ENCODE results near the gene MRPL51. TPM values are rescaled to one million over a fixed set of nuclear protein-coding genes. Genes with fewer than 3 reads are reported as not detected.

The MRPL51 gene
- total and polyA plus RNA-seq, 2 experiments from 2014 or later, result 93.9 to 463 TPM

GRCh38 chr12:6535960-6536847 lies 43.1 kb upstream of the MRPL51 start:
- peak; percentile 39 for TF ChIP-seq POLR2AphosphoS5 (IDR thresholded peaks at IDR 0.05; ENCODE audit: low read depth)
- no peak for TF ChIP-seq CREB1 (CRISPR knock-in tag; IDR thresholded peaks at IDR 0.05; ENCODE audit: low read depth)
- peak overlapping the region; percentile 93 for H3K4me3 Mint-ChIP-seq
- H3K9me2 ChIP-seq (ENCODE audit: insufficient read depth), result no peaks in the 10 kb centered on the region
- H3K27ac ChIP-seq (ENCODE audit: low read depth), result peak overlapping the region; percentile 98
- peak overlapping the region; percentile 100 for H3K27ac Mint-ChIP-seq
- peaks cover 82% of the 10 kb centered on the region for H3F3A ChIP-seq (replicated peaks; ENCODE audit: low read depth)
- H3K4me2 ChIP-seq, result peak overlapping the region; percentile 96
- H4K20me1 ChIP-seq (replicated peaks; ENCODE audit: insufficient read depth), result peaks cover 26% of the 10 kb centered on the region
- H3K4me3 ChIP-seq, result peak overlapping the region; percentile 96
- no peaks in the 10 kb centered on the region for H3K27me3 ChIP-seq (ENCODE audit: insufficient read depth)
- H3K79me2 ChIP-seq (replicated peaks; ENCODE audit: insufficient read depth), result peaks cover 32% of the 10 kb centered on the region
- ATAC-seq (no peak), DNase-seq (ENCODE audit: low spot score) (no peak)
- H3K36me3 Mint-ChIP-seq (ENCODE audit: low read depth), result peaks cover 73% of the 10 kb centered on the region
- peaks cover 20% of the 10 kb centered on the region; the same call in 2 of the 3 replicates for H3K9me3 Mint-ChIP-seq
- peaks cover 51% of the 10 kb centered on the region for H3K4me1 Mint-ChIP-seq
- peaks cover 30% of the 10 kb centered on the region for H3K36me3 ChIP-seq (ENCODE audit: insufficient read depth)
- no peak overlapping the region for H2AFZ ChIP-seq
- peaks cover 73% of the 10 kb centered on the region for H3K27me3 Mint-ChIP-seq (ENCODE audit: insufficient read depth, low read depth, poor library complexity)
- H3K4me1 ChIP-seq (ENCODE audit: insufficient read depth), result peaks cover 42% of the 10 kb centered on the region

- no peaks in the 10 kb centered on the region for H3K27me3 ChIP-seq (ENCODE audit: insufficient read depth)
- H3K4me3 Mint-ChIP-seq, result peak overlapping the region; percentile 93
- no peak overlapping the region for H2AFZ ChIP-seq
- H4K20me1 ChIP-seq (replicated peaks; ENCODE audit: insufficient read depth), result peaks cover 26% of the 10 kb centered on the region
- peak overlapping the region; percentile 98 for H3K27ac ChIP-seq (ENCODE audit: low read depth)
- peaks cover 50% of the 10 kb centered on the region for H3K4me1 Mint-ChIP-seq
- H3K36me3 ChIP-seq (ENCODE audit: insufficient read depth), result peaks cover 36% of the 10 kb centered on the region
- peaks cover 42% of the 10 kb centered on the region for H3K4me1 ChIP-seq (ENCODE audit: insufficient read depth)
- H3K9me2 ChIP-seq (ENCODE audit: insufficient read depth), result no peaks in the 10 kb centered on the region
- ATAC-seq (no peak), DNase-seq (ENCODE audit: low spot score) (no peak)
- peaks cover 82% of the 10 kb centered on the region for H3F3A ChIP-seq (replicated peaks; ENCODE audit: low read depth)
- peak overlapping the region; percentile 96 for H3K4me2 ChIP-seq
- peaks cover 20% of the 10 kb centered on the region; the same call in 2 of the 3 replicates for H3K9me3 Mint-ChIP-seq
- H3K27me3 Mint-ChIP-seq (ENCODE audit: insufficient read depth, low read depth, poor library complexity), result peaks cover 72% of the 10 kb centered on the region
- peaks cover 77% of the 10 kb centered on the region for H3K36me3 Mint-ChIP-seq (ENCODE audit: low read depth)
- H3K79me2 ChIP-seq (replicated peaks; ENCODE audit: insufficient read depth), result peaks cover 35% of the 10 kb centered on the region
- peak overlapping the region; percentile 96 for H3K4me3 ChIP-seq
- peak overlapping the region; percentile 100 for H3K27ac Mint-ChIP-seq
- no peak for TF ChIP-seq CTCF (conservative IDR thresholded peaks at IDR 0.05; ENCODE audit: low read depth in 2 of 2)
- TF ChIP-seq ZNF462 (CRISPR knock-in tag; IDR thresholded peaks at IDR 0.05), result no peak
- TF ChIP-seq NANOG (IDR thresholded peaks at IDR 0.05; ENCODE audit: borderline replicate concordance), result no peak
- TF ChIP-seq EZH2 (IDR thresholded peaks at IDR 0.05; ENCODE audit: low read depth, unreplicated experiment), result no peak
- no peak for TF ChIP-seq CREB1 (CRISPR knock-in tag; IDR thresholded peaks at IDR 0.05; ENCODE audit: low read depth)
- no peak for TF ChIP-seq ZNF331 (CRISPR knock-in tag; IDR thresholded peaks at IDR 0.05; ENCODE audit: low read depth)
- TF ChIP-seq ETS1 (IDR thresholded peaks at IDR 0.05), result no peak
- no peak for TF ChIP-seq EZH2phosphoT487 (IDR thresholded peaks at IDR 0.05; ENCODE audit: unreplicated experiment)
- no peak for TF ChIP-seq JUNB (IDR thresholded peaks at IDR 0.05; ENCODE audit: unreplicated experiment)
- no peak for TF ChIP-seq STAT1 (IDR thresholded peaks at IDR 0.05; ENCODE audit: unreplicated experiment)
- no peak for TF ChIP-seq POLR2AphosphoS5 (IDR thresholded peaks at IDR 0.05; ENCODE audit: low read depth)
- no peak for TF ChIP-seq ZNF114 (CRISPR knock-in tag; IDR thresholded peaks at IDR 0.05)
Observed at GRCh38 chr12:6535697-6535946, 42.6 kb upstream of the MRPL51 start.
